Medulla oblongata (tissue), 1 donor: ENCODE measurements around the gene SCAMP4.
"Not testable (repeated sequence)": the region's sequence is repeated elsewhere in the genome, so short reads cannot be mapped to it uniquely, and the experiment has no call there.

Experiments used
- DNase-seq: peaks from one replicate; pipeline ENCODE4 v3.0.0-alpha.2; 2015; ENCODE audit errors: extremely low spot score

Gene SCAMP4

DNA sequence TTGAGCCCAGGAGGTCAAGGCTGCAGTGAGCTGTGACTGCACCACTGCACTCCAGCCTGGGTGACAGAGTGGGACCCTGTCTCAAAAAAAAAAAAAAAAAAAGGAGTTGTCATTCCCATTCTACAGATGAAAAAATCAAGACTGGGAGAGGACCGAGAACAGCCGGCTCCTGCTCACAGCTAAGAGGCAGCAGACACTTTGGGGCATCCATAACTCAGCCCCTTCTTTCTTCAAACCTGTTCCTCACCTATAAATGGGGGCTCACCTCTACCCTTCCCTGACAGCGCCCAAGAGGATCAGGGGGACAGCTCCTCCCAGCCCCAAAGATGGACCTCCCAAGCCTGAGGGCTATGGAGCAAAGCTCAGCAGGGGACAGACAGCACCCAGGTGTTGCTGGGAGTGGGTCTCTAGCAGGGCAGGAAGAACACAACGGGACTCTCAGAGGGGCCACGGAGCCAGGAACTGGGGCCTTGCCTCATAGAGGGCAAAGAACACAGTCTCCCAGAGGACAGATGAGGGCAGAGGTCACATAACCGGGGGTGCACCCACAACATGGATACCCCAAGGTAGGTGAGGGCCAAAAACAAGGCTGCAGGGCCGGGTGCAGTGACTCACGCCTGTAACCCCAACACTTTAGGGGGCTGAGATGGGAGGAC lies 38.4 kb upstream of the SCAMP4 start:
- DNase-seq = no peak

GRCh38 chr19:1867349-1867724 lies 37.9 kb upstream of the SCAMP4 start:
- DNase-seq = no peak

- DNase-seq = no peak
Observed at GRCh38 chr19:1868971-1869370, 36.2 kb upstream of the SCAMP4 start.

- no peak for DNase-seq
Observed at GRCh38 chr19:1871140-1871597, 34.0 kb upstream of the SCAMP4 start.

DNA sequence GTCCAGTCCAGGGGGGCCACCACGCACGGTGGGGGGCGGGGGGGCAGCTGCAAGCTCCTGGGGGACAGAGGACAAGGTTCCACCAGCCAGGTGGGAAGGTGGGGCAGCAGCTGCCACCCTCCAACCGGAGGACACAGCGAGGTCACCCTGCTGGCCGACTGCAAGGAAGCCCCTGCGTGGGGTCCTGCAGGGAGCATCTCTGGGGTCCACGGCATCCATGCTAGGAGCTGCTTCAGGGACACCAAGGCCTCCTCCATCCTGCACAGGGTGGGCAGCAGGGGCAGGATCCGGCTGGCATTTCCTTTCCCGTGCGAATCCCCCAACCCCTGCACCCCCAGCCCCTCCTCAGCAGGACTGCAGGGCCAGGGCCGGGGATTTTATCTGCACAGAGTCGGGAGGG lies 33.6 kb upstream of the SCAMP4 start:
- DNase-seq = no peak

DNA sequence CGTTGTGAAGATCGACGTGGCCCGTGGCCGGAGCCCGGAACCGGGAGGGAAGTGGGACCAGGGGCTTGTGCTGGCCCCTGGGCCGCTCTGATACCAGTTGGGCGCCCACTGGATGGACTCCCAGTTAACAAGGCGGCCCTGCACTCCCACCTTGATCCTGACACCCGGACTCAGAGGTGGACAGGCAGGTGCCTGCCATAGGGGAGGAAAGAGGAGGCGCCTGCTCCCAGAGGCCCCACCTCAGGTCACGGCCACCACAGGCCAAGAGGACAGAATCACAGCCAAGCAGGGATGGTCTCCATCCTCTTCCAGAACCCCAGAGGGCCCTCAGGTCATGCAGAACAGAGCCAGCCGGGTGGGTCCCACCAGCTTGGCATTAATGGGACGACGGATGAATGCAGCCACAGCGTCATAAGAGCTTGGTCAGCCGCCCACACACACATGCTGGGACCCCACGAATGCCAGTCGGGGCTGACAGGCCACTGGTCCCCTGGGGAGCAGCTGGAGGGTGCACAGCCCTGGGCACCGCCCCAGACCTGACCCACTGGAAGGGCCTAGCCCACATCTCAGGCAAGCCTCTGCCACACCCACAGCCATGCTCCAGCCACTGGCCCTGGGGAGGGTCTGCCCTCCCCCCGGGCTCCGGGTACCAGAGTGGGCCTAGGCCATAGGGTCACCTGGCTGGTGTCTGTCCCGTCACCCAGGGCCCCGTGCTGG lies 32.2 kb upstream of the SCAMP4 start:
- no peak for DNase-seq

- DNase-seq = peak; percentile 47
Observed at GRCh38 chr19:1873524-1874473, 31.4 kb upstream of the SCAMP4 start.

DNA sequence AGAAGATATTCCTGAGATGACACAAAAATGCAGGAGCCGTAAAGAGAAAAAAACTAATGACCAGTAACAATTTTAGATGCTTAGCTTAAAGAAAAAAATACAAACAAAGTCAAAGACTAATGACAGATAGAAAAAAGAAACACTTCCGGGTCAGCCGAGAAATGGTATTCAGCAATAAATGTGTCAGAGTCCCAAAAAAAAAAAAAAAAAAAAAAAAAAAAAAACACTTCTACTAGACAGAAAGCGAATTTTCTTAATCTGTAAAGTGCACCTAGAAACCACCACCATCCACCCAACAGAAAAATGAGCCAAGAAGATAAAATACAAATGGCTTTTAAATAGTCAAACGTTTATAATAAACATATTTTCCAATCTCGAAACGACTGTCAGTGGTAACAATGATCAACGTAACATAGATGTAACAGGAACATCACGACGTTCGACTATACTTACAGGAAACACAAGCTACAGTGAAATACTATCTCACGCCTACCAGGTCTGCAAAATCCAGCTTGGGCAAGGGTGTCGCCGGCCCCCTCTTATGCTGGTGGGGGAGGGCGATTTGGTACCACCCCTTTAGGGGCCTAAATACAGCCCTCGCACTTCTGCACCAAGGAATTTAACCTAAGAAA lies 30.5 kb upstream of the SCAMP4 start:
- DNase-seq = peak; percentile 5

GRCh38 chr19:1875265-1875645 lies 29.9 kb upstream of the SCAMP4 start:
- peak; percentile 14 for DNase-seq

DNA sequence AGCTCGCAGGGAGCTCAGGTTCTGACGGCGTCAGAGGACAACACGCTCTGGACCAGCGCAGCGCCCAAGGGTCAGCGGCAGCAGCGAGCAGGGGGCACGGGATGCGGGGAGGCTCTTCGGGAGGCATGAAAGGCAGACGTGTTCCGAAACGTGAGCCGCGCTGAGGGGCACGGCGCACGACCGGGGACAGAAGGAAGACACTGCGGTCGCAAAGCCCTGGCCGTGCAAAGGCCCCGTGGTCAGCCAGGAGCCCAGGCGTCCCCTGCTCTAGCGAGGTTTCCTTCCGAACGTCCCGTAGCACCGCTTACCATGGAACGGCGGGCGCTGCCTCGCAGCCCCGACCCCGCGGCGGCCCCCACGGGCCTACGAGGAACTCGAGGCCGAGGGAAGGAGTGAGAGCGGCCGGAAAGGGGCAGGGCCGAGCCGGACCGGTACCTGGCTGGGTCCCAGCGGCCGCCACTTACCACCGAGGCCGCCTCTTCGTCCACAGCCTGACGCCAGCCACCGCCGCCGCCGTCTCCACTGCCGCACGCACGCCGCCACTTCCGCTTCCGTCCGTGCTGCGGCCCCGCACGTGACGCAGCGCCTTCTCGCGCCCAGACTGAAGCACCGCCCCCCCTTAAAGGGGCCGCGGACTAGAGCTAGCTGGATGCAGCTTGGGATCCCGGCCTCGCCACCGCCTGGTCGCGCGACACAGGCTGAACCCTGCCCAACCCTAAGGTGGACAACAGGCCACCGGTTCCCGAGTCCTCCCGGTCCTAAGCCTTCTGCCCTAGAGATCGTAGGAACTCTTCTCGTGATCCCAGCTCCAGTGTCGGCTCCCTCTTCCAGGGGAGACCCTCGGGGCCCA lies 29.3 kb upstream of the SCAMP4 start:
- peak; percentile 95 for DNase-seq

DNA sequence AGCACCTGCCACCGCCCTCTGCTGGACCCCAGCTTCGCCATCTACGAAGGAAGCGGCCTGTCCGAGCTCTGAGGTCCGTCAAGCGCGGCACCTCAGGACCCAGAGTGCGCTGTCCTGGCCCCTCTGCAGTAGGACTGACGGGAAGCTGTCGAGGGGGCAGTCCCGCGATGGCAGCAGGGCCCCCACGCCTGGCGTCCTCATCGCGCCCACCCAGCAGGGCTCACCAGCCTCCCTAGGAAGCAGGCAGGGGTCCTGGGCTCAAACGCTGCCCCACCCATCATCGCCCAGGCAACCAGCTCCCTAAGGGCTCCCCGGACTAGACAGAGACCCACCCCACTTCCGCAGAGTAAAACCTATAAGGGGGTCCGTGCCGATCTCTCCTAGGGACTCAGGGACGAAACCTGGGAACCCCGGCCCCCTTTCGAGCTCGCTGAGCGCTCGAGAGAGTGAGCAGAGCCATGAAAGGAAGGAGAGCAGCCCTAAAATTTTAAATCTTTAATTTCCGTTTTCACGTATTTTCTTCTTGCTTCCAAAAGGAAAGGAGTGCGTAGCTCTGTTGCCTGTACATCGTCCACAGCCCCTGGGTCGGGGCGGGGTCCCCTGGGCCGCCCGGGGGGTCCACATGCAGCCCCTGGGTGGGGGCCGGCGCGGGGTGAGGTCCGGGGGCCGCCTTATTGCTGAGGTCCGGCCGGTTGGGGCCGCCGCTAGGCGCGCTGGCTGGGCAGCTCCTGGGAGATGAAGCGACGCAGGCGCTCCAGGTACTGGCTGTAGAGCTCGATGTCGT lies 28.5 kb upstream of the SCAMP4 start:
- DNase-seq = peak; percentile 3

DNA sequence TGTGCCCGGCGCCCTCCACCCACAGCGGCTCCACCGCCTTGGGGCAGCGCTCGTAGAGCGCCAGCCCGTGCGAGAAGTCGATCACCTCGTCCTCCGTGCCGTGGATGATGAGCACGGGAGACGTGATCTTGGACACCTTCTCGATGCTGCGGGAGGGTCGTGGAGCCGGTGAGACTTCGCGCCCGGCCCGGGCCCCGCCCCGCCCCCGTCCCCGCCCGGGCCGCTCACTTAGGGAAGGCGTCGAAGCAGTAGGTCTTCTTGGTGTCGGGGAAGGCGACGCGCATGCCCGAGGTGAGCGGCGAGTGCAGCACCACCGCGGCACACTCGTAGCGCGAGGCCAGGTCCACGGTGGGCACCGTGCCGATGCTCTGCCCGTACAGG lies 27.9 kb upstream of the SCAMP4 start:
- not testable (repeated sequence) for DNase-seq

DNA sequence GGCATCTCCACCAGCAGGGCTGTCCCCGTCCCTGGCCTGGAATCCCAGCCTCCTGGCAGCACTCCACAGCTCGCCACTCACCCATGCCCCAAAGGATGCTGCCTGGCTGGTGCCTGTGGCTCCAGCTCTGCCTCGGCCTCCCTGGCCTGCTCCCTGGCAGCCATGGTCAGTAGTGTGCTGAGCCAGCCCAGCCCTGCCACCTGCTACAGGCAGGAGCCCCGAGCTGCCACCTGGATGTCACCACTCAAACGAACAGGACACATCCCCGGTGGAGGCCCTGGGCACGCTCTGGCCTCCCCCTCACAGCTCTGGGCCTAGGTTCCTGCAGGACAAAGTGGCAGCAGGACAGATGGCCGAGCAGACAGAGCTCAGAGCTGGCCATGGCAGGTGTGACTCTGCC lies 26.6 kb upstream of the SCAMP4 start:
- not testable (repeated sequence) for DNase-seq

DNA sequence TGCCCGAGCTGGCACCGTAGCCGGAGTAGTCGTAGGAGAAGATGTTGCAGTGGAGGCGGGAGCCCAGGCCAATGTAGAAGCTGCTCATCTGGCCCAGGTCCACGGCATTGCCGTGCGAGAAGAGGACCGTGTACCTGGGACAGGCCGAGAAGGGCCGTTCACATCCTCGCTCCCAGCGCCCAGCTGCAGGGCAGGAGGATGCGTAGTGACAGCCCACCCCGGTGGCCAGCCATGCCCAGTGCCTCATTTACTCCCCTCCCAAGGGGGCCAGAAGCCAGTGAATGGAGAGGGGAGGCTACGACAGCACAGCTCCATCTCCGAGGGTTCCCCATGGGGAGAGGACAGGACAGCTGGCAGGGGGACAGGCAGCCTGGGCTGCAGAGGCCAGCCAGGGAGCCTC lies 25.2 kb upstream of the SCAMP4 start:
- not testable (repeated sequence) for DNase-seq

DNA sequence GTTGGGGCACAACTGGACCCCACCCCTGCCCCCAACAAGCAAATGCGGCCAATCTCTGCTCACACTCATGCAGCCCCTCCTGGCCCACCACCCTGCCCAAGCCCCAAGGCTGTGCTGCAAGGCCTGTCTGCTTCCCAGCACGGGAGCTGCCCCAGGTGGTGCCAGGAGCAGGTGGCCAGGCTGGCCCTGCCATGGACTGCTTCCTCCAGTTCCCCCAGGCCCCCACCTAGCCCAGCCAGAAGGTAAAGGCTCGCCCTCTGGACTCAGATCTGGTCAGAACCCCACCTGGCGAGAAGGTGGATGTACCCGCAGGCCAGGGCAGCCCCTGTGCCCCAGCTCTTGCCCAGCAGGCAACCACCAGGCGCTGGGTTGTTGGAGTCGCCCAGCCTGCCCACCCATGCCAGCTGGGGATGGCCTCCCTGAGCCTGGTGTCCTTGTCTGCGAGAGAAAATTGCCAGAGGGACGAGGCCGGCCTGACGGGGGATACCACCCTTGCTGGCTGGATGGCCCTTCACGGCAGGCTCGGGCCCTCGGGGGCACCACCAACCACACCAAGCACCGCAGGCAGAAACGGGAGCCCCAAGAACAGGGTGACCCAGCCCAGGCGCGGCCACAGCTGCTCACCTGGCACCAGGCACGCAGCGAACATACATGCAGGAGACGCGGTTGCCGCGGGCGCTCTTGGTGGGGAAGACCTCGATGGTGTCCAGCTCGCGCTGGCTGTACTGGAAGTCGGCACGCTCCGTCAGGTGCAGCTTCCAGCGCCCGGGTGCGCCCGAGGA lies 24.4 kb upstream of the SCAMP4 start:
- peak; percentile 2 for DNase-seq

GRCh38 chr19:1881393-1882088 lies 23.7 kb upstream of the SCAMP4 start:
- not testable (repeated sequence) for DNase-seq

- peak; percentile 76 for DNase-seq
Observed at GRCh38 chr19:1882089-1882785, 23.0 kb upstream of the SCAMP4 start.
